ENCODE measurements around the gene PPP1R14B.

Gene PPP1R14B

DNA sequence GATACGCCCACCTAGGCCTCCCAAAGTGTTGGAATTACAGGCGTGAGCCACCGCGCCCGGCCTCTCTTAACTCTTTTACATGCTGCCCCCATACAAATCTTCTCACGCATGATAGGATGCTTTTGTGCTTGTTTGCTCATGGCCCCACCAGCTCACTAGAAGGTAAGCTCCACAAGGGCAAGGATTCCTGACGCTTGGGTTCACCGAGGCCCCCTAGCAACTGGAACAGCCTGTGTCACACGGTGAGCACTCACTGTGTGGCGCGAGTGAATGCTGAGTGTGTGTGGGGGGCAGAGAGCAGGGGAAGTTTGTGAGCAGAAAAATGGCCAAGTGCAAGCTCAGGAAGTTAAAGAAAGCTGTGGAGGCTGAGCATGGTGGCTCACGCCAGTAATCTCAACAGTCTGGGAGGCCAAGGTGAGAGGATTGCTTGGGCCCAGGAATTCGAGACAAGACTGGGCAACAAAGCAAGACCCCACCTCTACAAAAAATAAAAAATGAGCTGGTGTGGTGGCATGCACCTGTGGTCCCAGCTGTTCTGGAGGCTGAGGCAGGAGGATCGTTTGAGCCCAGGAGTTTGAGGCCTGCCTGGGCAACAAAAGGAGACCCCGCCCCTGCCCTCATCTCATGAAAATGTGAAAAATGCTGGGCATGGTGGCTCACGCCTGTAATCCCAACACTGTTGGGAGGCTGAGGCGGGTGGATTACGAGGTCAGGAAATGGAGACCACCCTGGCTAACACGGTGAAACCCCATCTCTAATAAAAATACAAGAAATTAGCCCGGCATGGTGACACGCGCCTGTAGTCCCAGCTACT is 35.4 kb upstream of the PPP1R14B start:
- DNase-seq (ENCODE audit: low read depth): no peak

DNA sequence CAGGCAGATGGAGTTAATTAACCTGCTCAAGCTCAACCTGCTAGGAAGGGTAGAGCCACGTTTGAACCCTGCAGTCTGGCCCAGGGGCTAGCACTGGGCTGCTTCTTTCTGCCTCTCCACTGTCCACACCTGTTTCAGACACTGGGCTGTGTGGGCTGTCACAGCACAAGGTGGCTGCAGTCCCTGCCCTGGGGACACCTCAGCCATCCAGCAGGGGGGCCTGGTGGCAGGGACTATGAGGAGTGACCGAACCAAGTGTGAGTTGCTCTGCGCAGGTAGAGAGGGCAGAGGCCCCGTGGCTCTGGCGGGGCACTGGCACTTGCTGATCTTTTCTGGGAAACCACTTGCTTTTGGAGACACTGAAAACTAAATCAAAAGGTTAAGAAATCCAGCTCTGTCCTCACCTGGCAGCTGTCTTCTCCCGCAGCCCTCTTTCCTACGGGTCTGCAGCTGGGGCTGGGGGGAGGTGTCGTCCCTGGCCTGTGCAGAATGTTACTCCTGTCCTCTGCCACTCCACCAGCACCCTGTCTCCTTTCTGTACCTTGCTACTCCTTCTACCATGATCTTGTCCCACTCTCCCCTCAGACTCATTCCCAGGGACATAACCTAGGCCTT is 31.9 kb upstream of the PPP1R14B start:
- DNase-seq (ENCODE audit: low read depth): no peak

DNA sequence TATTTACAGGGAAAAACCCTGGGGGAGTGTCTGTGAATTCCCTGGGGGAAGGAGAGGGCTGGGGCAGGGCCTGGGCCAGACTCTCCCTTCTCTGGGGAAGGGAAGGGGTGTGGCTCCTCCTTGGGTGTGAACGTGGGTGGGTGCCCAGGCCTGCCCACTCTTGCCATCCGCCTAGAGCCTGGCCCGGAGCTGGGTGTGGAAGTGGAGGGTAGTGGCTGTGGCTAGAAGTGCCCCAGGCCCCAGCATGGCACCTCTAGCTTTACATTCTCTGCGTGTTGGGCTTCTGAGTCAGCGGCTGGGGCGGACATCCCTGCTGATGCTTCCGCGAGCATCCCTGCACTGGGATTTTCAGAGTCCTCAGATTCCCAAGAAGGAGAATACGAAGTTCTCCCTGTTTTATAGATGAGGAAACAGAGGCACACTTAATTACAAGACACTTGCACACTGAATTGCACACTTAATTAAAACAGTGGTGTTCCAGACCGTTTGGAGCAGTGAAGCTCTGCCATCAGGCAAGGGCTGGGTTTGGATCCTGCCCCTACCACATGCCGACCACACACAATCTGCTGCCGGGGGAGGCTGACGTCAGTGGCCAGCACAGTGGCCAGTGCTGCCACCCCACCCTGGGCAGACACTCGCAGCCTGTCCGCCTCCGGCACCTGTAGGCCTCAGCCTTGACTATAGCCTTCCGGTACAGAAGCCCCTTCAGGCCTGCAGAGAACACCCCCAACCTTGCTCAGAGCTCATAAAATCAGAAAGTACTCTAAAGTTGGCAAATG is 30.1 kb upstream of the PPP1R14B start:
- no peak for DNase-seq (ENCODE audit: low read depth)

DNA sequence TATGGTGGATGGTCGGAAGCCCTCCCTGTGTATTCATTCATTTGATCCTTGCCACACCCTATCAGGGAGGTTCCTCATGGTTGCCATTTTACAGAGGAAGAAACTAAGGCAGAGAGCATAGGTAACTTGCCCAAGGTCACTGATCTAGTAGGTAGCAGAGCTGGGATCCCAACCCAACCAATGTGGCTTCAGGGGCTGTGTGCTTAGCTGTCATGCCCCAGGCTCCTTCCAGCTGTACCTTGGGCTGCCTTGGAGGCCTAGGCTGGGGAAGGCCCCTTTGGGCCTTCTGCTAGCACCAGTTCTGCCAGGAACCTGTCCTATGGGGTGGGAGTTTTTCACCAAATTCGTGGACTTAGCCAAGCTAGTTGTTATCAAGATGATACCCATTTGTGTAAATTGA is 29.1 kb upstream of the PPP1R14B start:
- DNase-seq (ENCODE audit: low read depth): no peak

DNA sequence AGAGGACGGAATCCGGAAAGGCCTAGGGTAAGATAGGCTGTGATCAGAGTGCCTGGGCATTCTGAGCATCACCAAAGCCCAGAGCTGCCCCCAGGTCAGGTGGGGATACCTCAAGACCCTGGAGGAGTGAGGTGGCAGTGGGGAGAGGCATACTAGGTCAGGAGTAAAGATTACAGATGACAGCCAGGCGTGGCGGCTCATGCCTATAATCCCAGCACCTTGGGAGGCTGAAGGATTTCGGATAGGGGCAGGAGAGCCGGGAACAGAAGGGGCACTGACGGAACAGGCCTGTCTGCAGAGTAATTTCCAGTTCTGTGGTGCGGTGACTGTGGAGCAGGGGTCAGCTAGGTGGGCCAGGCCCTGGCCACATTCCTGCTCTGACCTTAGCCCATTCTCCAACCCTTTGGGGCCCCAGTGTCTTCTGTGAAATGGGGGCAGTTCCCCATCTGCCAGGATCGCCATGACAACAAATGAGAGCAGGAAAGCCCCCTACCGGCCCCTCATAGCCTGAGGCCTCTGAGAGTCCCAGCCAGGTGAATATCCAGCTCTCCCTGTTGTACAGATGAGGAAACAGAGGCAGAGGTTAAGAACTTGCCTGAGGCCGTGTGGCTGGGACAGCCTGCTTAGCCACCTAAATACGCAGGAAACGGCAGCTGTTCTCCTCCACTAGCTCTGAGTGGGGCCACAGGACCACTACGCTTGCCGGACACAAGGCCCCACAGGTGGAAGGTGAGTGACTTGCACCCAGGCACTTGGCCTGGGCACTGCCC is 28.5 kb upstream of the PPP1R14B start:
- no peak for DNase-seq (ENCODE audit: low read depth)

DNA sequence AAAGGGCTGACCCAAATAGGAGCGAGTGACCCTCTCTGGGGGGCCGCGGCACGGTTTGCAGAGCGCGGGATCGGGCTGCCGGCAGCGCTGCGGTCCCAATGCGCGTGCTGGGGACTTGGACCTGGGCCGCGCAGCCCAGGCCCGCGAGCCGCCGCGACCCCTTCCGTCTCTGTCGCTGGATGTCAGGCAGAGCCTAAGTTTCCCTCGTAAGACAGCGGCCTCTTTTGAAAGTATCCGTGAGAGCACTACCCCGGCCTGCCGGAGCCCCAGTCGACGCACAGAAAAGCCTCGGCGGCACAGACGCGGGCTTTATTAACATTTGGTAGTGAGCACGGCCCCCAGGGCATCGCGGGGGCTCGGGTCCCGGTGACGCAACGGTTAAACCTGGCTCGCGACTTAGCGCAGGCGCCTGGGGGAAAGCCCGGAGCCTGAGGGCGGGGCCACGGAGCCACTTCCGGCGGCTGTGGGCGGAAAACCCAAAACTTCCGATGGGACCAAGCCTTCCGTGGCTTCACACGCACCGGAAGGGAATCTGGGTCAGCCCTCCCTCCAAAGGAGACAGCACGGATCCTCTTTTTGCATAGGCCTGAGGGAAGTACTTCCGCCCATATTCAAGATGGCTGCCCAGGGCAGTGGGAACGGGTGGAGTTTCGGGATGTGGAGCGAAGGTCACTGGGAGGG is 22.9 kb upstream of the PPP1R14B start:
- DNase-seq (ENCODE audit: low read depth): peak; percentile 99

DNA sequence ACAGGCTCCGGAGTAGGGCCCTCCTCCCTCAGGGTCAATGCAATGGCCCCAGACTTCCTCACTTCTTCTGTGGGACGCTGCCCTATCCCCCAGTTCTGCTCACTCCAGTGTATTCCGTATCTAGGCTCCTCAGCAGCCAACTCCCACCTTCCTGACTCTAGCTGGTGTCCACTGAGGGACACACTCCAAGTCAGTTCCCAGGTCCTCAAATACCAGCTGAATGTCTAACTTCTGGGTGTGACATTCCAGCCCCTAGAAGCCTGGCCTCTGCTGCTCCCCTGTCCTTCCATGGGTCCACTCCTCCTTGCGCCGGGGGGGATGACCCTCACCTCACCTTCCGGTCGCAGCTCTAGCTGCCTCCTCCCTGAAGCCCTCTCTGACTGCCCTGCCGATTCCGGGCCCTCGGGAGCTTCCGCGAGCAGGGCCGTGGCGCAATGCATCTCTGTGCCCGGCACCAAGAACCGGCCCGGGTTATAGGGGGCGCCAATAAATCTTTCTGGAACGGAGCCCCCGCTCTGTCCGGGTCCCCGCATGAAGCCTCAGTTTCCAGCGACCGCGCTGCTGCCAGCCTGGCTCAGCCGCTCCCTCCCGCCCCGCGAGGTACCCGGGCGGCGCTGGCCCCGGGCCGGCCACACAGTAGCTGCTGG is 22.3 kb upstream of the PPP1R14B start:
- no peak for DNase-seq (ENCODE audit: low read depth)

DNA sequence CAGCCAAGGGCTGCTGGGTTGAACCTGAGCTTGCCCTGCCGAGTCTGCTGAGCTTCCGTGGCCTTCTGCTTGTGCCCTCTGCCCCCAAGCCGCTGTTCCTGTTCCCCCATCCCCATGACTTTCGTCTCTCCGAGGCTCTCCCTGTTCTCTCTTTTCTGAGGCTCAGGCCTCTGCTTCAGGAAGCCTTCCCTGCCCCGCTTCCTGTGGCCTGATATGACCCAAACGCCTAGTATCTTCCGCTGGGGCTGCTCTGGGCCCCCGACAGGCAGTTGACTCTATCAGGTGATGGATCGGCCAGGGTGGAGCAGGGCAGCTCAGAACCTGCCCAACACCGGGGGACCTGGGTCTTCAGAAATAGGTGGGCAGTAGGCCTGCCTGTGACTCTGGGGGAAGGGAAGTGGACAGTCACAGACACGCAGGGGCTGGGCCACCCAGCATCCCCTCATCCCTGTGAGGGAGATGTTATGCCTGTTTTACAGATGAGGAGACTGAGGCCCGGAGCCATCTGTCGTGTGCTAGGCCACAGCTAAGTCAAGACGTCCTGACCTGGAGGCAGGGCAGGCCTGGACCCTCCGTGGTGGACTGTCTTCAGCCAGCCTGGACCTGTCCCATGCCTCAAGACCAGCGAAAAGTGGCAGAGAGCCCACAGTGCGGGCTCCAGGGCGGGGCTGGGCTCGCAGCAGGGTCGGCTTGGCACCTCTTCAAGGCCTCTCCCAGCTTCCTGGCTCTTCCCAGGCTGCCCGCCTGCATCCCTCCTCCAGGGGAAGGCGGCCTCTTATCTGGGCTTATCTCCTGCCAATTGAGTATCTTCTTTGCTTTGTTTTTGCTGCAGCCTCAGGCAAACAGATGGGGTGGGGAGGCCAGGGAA is 21.5 kb upstream of the PPP1R14B start:
- no peak for DNase-seq (ENCODE audit: low read depth)

DNA sequence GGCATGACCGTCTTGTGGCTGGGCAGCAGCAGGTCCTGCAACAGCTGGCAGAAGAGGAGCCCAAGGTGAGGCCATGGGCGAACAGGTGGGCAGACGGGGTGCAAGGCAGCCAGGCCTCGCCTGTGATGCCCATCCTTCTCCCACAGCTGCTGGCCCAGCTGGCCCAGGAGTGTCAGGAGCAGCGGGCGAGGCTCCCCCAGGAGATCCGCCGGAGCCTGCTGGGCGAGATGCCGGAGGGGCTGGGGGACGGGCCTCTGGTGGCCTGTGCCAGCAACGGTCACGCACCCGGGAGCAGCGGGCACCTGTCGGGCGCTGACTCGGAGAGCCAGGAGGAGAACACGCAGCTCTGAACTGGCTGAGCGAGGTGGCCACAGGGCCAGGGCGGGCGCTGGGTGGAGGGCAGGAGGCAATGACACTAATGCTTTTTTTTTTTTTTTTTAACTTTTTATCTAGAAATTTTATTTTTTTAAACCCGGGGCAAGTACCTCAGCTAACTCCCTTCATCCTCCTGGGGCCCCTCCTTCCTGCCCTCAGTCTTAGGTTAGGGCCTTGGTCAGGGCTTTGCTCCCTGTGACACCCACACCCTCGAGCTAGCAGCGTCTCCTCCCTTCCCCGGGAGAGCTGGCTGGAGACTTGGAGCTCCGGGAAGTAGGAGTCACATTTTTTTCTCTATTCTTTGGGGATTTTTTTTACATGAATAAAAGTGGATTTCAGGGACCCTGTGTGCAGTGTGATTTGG is 20.6 kb upstream of the PPP1R14B start:
- no peak for DNase-seq (ENCODE audit: low read depth)

DNA sequence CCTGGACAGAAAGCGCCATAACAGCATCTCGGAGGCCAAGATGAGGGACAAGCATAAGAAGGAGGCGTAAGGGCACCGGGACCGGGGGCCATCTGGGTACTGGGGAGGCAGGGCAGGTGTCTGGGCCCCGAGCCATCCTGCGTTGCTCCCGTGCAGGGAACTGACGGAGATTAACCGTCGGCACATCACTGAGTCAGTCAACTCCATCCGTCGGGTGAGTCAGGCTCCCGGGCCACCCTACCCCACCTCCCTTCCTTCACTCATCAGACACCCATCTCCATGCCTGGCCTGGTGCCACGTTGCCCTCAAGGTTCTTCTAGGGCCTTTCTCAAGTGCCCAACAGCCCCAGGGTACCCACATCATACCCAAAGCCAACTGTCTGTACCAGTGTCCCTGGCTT is 19.6 kb upstream of the PPP1R14B start:
- no peak for DNase-seq (ENCODE audit: low read depth)

DNA sequence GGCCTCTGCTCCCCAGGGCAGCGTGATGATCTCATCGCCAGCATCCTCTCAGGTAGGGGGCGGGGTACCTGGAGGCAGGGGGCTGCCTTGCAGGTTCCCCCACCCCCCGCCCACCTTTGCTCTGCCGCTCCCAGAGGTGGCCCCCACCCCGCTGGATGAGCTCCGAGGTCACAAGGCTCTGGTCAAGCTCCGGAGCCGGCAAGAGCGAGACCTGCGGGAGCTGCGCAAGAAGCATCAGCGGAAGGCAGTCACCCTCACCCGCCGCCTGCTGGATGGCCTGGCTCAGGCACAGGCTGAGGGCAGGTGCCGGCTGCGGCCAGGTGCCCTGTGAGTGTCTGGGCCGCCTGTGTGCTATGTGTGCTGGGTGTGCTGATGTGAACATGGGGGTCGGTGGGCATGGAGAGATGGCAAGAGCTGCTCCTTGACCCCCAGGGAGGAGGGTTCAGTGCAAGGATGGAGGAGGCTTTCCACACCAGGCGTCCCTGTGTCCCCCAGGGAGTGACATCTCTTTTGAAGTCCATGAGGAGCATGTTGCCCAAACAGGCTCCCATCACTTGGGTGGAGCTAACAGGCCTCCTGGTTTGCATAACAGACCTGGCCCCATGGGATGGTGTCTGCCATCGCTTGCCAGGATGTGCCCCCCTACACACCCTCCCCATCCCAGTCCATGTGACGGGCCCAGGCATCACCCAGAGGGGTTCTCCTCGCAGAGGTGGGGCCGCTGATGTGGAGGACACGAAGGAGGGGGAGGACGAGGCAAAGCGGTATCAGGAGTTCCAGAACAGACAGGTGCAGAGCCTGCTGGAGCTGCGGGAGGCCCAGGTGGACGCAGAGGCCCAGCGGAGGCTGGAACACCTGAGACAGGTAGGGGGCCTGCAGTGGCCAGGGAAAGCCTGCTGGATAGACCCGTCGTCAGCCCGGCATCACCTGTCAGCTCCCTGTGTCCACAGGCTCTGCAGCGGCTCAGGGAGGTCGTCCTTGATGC is 18.7 kb upstream of the PPP1R14B start:
- DNase-seq (ENCODE audit: low read depth): no peak

DNA sequence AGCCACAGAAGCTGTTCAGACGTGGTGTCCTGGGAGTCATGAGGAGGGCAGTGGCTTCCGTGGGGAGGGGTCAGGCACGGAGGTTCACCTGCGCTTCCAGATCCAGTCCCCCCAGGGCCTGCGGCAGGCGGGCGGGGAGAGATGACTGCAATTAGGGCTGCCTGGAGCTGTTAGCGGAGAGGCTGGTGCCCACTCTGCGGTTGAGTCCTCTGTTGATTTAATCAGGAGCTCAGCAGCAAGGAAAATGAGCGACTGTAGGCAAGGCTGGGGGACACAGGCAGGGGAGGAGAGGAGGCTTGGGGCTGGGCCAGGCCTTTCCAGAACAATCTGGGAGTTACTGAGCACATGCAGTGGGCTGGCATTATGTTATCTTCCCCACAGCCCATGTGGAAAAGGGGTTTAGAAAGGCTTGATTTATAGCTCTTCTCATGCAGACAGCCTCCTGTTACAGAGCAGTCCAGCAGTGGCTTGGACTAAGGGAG is 17.7 kb upstream of the PPP1R14B start:
- no peak for DNase-seq (ENCODE audit: low read depth)

DNA sequence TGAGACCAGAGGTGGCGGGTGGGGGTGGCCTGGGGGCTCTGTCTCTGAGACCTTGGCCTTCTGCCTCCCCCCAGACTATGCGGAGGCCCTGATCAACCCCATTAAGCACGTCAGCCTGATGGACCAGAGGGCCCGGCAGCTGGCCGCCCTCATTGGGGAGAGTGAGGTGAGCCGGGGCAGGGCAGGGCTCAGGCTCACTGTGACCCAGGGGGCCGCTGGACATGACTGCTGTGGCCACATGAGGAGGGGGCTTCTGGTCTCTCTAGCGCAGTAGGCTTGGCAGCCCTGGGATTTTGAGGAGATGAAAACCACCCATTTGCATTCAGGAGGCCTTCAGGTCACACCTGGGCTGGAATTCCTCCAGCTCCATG is 17.2 kb upstream of the PPP1R14B start:
- no peak for DNase-seq (ENCODE audit: low read depth)

DNA sequence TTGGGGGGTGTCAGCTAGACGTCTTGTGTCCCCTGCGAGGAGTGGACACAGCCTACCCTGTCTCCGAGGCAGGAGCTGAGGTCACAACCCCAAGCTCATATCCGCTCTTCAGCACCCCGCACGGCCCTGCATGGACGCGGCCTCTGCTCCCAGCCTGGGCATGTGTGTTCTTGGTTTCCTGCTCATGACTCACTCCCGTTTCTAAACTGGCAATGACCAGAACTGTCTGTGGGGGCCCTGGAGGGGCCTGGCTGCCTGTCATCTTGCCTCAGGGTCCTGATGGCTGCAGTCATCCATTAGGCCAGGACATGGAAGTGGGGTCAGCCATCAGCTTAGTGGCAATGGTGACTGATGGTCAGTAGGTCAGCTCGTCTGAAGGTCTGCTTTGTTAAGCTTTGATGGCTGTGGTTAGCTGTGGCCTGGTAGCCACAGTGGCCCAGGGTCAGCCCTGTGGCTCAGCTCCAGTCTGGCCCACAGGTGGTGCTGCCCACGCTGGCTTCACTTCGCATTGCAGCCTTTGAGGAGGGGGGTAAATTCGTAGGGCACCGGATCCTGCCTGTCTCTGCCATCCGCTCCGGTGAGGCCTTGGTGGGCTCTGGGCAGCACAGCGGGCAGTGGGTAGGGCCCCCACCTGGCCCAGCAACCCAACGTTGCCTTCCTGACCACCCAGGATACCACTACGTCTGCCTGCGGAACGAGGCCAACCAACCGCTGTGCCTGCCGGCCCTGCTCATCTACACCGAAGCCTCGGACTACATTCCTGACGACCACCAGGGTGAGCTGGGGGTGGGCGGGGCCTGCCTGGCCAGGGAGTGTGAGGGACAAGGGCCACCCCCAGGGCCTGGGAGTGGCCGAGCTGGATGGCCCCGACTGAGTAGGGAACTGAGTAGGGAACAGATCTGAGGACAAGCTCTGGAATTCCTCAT is 16.5 kb upstream of the PPP1R14B start:
- no peak for DNase-seq (ENCODE audit: low read depth)

DNA sequence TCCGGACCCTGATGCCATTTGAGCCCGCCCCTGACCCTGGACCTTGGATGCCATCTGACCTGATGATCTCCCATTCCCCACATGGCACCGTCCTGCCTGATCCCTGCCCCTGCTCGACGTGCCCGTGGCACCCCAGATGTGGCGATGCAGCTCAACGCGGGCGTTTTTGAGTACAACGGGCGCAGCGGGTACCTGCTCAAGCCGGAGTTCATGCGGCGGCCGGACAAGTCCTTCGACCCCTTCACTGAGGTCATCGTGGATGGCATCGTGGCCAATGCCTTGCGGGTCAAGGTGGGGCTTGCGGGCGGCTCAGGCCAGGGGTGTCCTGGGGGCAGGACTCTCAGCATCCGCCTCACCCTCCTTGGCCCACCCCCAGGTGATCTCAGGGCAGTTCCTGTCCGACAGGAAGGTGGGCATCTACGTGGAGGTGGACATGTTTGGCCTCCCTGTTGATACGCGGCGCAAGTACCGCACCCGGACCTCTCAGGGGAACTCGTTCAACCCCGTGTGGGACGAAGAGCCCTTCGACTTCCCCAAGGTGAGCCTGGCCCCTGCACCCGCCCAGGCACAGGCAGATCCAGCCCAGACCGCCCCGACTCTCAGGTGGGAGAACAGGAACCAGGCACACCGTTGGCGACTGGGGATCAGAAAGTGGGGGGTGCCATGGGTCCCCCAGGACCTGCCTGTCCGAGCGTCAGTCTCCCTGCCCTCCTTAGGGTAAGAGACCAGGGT is 15.7 kb upstream of the PPP1R14B start:
- no peak for DNase-seq (ENCODE audit: low read depth)

DNA sequence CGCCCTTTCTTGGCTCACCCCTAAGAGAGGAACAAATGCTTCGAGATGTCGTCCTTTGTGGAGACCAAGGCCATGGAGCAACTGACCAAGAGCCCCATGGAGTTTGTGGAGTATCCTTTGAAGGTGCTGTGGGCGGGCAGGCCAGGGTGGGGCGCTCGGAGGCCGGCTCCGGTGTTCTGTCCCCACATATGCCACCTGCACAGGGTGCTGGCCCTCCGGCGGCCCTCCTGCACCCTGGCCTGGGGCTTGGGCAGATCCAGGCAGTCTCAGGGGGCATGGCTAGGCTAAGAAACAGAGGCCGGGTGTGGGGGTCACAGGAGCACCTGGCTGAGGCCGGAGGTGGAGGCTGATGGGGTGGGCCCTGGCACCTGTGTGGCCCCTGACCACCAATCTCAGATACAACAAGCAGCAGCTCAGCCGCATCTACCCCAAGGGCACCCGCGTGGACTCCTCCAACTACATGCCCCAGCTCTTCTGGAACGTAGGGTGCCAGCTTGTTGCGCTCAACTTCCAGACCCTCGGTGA is 14.9 kb upstream of the PPP1R14B start:
- DNase-seq (ENCODE audit: low read depth): no peak
